ENCODE measurements around the gene LCN12.

LCN12 gene

DNA sequence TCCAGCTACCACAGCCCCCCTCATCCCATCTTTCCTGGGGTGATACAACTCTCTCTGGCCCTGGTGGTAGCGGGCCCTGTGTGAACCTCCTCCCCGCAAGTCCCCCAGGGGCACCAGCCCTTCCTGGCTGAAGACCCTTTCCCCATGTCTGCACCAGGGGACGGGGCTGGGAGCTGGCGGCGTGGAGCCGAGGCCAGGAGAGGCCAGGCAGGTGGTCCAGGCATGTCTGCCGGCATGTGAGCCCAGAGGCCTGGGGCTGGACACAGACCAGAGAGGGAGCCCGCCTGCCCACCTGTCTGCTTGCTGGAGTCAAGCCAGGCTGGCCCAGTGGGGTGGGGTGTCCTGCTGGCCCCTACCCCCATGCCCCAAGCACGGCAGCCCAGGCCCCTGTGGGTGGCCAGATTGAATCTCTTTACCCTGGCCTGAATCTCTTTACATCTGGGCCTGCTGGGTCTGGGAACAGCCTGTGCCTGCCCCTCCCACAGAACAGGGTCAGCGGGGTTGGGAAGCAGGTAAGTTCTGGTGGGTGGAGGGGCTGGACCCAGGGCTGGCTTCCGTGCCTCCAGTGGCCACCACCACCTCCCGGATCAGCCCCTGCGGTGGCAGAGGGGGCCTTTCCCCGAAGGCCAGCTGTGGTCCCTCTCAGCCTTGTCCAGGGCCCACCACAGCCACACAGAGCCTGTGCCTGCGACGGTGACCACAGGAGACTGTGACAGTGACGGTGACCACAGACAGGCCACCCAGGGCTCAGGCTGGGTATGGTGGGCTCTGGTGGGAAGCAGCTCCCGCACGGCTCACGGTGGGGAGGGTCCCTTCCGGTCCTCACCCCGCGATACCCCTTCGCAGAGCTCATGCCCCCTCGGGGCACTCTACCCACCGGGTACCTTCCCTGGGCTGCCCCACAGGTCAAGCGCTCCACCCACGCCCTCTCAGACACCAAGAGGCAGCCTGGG, 7.1 kb downstream of the LCN12 start:
- DNase-seq, result no peak

DNA sequence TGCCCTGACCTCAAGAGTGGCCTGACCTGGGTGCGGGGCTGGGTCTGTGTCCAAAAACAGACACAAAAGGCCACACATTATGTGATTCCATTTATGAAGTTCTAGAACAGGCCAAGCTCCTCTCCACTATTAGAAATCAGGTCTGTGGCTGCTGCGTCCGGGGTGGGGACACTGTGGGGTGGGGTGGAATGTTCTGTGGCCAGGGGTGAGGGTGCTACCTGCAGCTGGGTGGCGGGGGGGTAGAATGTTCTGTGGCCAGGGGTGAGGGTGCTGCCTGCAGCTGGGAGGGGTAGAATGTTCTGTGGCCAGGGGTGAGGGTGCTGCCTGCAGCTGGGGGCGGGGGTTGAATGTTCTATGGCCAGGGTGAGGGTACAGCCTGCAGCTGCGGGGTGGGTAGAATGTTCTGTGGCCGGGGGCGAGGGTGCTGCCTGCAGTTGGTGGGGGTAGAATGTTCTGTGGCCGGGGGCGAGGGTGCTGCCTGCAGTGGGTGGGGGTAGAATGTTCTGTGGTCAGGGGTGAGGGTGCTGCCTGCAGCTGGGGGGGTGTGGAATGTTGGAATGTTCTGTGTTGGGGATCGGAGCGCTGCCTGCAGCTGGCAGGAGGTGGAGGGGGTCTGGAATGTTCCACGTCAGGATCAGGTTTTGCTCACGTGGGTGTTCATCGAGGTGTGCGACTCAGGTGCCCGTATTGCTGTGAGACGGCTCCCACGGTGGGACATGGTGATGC, 8.3 kb downstream of the LCN12 start:
- DNase-seq, result no peak

DNA sequence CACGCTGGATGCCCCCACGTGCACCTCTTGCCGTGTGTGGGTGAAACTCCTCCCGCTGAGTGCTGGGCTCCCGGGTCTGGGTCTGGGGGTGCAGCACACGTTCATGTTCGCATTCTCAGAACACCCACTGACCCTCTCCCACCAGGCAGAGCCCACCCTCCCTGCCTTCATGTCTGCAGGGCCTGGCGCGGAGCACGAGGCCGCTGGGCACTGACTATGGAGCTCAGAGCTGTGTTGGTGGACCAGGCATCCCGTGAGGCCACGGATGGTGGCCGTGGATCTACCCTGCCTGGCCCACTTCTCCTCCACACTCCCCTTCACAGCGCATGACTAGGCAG, 8.8 kb downstream of the LCN12 start:
- DNase-seq, result no peak

DNA sequence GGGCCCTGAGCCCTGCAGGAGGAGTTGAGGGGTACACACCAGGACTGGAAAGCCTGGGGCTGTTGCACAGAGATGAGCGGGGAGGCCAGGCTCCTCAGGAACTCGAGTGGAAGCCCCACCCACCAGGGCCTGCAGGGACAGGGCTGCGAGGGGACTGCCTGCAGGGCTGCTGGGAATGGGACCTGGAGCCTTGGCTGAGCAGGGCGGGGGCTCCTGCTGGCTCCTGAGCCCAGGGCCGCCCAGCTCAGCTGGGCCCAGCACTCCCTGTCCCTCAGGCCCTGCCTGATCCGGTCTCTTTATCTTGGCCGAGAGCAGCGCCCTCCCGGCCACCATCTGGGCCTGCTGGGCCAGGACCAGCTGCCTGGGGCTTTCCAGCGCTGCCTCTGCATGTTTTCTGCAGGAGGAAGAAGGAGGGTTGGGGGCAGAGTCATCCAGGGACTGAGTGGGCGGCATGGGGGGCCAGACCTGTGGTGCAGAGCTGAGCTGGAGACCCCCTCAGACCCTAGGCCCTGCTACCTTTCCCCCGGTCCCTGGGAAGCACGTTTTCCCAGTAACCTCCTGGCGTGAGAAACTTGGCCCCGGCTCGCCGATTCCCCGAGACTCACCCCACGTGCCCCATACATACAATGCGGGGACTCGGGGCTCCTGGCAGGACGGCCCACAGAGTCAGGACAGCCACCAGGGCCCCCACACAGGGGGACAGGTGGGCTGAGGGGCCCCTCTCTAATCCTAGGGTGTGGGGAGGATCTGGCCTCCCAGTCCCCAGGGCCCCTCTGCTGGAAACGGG, 9.4 kb downstream of the LCN12 start:
- DNase-seq, result no peak

DNA sequence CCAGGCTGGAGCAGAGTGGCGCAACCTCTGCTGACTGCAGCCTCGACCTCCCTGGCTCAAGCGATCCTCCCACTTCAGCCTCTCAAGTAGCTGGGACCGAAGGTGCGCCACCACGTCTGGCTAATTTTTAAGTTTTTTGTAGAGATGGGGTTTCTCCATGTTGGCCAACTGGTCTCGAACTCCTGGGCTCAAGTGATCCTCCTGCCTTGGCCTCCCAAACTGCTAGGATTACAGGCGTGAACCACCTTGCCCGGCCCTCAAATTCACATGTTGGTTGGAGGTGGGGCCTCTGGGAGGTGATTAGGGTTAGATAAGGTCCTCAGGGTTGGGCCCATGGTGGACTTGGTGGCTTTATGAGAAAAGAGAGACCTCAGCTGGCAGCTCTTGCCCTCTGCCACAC, 10.1 kb downstream of the LCN12 start:
- no peak for DNase-seq

DNA sequence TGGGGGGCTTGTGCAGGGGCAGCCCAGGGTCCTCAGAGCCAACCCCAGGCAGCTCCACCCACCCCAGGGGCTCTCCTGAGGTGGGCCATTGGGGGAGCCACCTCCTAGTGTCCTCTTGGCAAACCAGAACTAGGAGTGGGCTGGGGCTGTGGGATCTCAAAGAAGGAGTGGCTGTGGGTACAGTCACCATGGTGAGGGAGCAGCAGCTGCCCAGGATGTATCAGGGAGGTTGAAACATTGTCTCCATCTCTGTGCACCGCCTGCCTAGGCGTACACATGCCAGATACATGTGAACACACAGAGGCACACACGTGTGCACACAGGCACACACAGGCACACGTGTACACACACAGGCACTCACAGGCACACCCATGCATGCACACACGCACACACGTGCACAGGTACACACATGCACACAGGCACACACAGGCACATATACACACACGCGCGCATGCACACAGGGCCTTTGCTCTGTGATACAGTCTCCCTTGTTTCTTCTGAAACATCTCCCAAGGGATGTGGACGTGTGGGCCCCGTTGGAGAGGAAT, 10.7 kb downstream of the LCN12 start:
- DNase-seq, result no peak

DNA sequence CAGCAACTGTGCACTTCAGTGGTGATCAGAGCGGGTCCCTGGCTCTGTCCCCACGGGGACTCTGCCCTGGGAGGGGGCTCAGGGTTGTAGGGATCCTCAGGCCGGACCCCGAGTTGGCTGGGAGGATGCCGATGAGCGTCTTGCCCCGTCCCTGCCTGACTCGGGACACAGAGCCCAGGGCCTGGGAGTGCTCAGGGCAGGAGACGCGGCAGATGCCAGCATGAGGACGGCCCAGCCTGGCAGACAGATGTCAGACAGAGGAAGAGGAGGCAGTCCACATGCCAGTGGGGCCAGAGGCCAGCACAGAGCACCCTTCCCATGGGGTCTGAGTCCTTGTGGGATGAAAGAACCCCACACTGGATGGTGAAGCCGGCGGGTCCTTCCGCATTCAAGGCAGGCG, 11.3 kb downstream of the LCN12 start:
- DNase-seq, result no peak

DNA sequence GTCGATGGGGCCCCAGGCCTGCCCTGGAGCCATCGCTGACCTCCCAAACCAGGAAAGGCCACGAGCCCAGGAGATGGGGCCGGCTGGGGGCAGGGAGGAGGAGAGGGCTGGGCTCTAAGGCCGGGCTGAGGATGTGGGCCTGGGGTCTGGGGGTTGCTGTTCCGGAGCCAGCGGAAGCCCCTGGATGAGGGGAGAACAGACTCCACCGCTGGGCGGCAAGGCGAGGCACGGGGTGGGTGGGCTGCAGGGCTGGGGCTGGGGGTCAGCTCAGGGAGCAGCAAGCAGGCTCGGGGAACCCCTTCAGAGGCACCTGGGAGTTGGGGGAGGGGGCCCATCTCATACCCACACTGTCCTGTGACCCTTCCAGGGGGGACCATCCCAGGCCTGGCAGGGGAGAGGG, 11.7 kb downstream of the LCN12 start:
- DNase-seq, result no peak

DNA sequence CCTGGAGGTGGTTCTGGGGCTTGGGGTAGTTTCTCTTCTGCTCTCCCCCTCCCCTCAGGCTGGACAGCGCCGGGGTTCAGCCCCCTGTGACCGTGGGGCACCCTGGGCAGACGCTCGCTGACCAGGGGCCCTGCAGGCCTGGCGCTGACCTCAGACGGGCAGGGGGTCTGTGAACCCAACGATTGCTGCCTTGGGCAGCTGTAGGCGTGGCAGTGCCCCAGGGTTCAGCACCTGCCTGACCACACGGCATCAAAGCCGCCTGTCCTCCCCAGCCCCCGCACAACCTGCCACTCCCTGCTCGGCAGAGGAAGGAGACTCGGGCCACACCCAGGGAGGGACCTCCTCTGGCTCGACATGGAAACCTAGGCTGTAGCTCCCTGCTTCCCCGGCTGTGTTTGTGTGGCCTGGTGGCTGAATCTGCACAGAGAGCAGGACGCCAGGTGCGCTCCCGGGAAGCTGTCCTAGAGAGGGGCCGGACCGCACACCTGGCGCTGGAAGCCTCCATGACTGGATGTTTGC, 12.2 kb downstream of the LCN12 start:
- no peak for DNase-seq

DNA sequence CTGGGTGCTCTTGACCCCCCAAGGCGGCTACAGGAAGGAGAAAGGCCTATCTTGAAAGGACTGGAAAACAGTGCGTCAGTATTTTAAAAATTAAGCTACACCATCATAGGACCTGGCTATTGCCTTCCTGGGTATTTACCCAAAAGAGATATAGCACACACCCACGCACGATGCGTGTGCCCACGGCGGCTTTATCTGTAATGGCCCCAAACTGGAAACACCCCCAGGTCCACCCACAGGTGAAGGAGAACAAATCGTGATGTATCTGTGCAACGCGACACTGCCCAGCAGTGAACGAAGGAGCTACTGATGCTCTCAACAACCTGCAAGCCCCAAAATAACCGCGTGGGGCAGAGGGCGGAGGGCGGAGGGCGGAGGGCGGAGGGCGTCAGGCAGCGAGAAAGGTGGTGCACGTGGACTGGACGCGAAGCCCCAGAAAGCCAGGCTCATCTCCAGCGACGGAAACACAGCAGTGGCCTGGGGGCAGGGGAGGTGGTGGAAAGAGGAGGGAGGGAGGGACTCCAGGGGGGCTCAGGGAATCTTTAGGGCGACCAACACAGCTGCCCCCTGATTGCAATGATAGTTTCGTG, 12.9 kb downstream of the LCN12 start:
- no peak for DNase-seq

DNA sequence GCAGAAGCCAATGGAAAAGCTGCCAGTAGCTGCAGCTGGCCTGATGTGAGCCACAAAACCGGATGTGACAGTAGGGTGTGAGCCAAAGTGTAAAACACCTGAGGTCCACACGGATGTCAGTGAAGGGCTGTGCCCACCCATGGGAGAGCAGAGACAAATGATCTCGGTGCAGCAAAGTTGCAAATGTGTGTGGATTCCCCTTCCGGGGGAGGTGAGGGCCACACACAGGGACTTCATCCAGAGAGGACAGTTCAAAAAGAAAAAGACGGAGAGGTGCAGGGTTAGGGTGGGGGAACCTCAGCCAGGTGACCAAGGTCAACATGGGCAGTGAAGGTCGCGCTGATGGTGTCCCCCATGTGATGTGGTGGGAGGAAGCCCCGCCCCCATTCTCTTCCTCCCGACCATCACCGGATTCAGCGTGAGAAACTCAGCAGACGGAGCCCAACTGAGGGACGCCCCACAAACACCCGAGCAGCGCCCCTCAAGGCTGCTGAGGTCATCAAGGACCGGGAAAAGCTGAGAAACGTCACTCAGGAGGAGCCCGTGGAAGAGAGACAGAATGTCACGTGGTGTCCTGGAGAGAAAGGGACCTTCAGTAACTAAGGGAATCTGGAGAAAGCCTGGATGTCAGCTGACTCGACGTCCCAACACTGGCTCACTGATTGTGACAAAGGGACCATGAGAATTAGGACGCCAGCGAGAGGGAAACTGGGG, 13.9 kb downstream of the LCN12 start:
- DNase-seq, result no peak

DNA sequence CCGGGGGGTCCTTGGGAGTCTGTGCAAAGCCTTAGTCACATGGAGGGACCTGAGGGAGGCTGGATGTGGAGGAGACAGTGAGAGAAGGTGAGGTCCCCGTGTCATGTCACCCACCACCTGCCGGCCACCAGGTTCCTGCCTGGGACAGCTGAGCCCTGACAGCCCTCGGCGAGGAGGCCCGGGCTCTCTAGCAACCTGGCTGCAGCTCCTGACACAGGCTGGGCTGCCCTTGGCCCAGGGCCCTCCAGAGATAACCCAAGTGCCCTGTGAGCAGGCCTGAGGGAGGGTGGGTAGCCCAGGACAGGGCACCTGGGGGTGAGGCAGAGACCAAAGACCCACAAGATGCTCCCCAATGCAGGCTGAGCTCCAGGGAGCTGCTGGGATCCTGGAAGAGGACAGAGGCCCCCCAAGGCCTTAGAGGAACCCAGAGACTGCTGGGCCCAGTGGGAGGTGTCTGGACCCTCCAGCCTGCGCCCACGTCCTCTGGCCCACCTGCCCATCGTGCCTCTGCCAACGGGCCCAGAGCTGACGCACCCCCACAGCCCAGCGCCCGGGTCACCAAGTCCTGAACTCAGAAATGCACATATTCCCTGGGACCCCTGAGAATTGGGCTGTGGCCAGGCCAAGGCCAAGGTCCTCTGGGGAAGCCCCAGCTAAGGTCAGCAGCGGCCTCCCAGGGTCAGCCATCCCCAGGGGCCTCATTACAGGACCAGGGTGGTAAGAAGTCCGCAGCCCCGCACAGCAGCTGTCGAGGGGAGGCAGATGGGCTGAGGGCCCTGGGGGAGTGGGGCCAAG, 16.5 kb downstream of the LCN12 start:
- DNase-seq, result no peak

DNA sequence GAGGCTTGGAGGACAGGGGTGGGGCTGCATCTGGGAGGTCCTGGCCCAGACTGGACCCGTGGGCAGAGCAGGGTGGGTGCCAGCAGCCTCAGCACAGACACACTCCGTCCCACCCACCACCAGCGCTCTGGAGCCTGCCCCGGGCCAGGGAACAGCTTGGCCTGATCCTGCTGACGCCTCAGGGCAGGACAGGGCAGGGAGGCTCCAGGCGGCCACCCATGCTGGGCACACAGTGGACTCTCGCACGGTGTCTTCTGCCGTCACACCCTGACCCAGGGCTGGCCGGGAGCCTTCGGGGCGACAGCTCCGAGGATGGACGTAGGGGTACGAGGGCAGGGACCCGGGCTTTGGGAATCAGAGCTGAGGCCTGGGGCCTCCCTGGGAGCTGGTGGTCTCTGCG, 17.1 kb downstream of the LCN12 start:
- DNase-seq, result no peak

DNA sequence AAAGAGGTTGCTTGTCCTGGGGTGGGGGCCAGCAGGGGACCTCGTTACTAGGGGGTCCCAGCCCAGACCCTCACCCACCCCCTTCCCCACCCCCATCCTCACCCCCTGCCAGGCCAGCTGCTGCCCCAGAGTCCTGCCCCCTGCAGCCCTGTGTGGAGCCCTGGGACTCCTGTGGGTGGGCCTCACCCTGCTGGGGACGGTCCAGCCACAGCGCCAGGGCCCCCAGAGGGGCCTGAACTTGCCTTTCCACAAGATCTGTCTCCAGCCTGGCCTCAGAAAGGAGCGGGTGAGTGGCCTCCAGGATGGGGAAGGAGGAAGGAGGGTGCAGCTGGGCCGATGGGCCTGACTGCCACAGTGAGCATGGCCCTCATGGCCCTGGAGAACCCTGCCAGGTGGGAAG, 17.7 kb downstream of the LCN12 start:
- no peak for DNase-seq

DNA sequence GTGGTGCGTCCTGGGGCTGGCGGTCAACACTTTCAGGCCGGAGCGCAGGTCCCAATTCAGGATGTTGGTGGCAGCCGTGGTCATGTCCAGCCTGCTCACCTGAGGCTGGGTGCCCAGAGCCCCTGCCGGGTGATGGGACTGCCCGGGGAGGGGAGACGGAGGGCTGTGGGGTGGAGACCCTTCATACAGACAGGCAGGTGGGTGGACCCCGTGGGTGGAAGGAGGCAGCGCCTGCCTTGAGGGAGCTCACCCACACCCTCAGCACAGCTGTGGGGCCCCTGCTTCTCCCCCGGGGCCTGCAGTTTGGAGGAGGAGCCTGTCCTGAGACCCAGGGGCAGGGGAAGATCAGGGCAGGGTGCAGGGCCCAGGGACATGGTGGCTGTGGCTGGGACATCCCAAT, 18.3 kb downstream of the LCN12 start:
- no peak for DNase-seq

DNA sequence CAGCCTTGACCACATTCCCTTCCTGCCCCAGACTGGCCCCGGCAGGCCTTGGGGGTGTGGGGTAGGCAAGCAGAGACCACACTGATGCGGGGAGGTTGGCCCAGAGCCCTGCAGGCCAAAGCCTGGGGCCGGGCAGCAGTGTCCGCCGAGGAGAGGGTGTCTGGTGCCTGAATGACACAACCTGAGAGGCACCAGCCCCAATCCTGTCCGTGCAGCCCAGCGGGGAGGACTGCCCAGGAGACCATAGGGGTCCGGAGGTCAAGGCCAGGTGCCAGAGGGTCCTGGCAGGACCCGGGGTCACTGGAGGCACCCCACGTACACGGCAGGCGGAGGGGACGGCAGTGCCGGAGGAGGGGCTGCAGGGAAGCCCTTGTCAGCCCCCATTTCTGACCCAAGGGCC, 19.7 kb downstream of the LCN12 start:
- no peak for DNase-seq

DNA sequence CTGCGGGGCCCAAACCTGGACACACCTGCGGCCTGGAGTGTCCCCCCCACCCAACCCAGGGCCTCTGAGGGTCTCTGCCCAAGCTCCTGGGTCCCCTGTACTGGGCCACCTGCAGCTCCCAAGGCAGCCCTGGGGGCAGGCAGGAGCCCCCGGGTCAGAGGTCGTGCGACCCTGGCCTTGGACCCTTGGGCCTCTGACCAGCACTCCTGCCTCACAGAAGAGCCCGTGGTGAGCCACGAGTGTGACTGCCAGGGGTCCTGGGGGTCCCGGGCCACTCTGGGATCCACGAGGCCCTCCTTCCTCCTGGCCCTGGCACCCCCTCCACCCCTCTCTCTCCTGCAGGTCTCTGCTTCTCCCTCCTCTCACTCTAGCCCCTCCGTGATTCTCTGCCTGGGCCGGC, 20.3 kb downstream of the LCN12 start:
- no peak for DNase-seq

DNA sequence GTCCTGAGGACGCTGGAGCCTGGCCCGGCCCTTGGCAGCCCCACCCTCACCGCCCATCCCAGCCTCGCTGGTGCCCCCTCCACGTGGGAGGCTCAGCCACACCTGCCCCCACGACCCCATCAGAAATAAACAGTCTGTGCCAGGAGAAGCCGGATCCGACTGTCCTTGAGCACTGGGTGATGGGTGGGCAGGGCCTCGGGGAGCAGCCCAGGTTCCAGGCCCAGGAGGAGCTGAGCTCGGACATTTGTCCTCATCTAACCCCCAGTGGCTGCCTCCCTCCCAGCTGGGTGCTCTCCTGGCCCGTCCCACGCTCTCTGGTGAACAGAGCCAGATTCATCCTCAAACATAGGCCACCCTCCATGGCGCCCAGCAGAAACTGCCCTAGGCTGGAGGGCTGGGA, 20.7 kb downstream of the LCN12 start:
- DNase-seq, result no peak

DNA sequence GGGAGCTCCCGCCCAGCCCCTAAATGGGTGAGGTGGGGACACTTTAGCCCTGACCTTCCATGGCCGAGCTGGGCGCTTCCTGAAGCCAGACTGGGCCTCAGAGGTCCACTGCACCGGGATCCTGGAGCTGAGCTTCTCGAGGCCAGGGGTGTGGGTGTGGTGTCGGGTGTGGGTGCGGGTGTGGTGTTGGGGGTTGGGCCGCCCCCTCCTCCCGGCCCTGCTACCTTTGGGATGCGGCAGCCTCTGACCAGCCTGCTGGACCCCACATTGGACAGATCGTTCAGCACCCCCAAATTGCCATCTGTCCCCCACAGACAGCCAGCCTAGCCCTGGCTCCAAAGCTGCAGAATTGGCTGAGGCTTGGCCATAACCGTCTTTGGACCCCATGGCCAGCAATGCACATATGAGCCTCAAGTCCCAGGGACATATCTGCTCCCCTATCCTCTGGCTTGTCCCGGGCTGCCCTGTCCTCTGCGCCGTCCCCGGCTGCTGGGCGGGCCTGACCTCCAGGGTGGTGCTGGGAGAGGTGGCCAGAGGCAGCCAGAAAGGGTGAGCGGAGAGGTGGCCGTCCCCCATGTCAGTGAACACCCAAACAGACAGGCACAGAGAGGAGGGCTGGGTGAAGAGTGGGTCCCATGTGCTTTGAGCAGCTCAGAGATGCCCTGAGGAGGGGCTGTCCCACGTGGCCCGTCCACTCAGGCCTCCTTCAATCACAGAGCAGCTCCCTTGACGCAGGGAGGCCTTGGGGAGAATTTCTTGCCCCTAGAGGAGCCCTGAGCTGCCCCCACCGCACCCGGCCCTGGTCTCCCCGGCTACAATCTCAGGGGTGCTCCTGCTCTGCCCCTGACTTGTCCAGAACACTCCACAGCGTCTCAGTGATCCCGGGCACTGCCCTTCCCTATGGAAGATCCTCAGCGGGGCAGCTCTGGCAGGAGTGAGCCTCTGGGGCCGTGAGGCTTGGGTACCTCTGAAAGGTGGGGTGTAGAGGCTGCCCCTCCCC, 21.8 kb downstream of the LCN12 start:
- DNase-seq, result no peak

Data from NCI-H1105 treated with DMSO at 0.1 percent for 48 hours (cell line).